Fibroblast of villous mesenchyme (primary cell): ENCODE data around the gene VARS1. TPM values are rescaled to one million over a fixed set of nuclear protein-coding genes. Genes with fewer than 3 reads are reported as not detected.

Experiments
- DNase-seq: peaks from one replicate; pipeline ENCODE4 v3.0.0-alpha.2; 2010; ENCODE audit warnings: low read depth
- H3K4me3 ChIP-seq: 2 replicates; pipeline ENCODE4 v1.5.1; 2011; ENCODE audit warnings: low read depth, mild to moderate bottlenecking, low read length
- total RNA-seq: library from RNA; depleted of rRNA; stranded (reverse); fragments of >200 nt; gene quantifications from 2 replicates; pipeline ENCODE4 v1.2.3, GENCODE V29; 2012
- TF ChIP-seq, protein P1 (sequence below): IDR thresholded peaks from 2 replicates; pipeline ENCODE4 v1.5.1; 2012; ENCODE audit warnings: low read depth, mild to moderate bottlenecking, low read length; ENCODE audit not compliant: insufficient read depth

The VARS1 gene
- total RNA-seq, 1 donor: 60.0 TPM

DNA sequence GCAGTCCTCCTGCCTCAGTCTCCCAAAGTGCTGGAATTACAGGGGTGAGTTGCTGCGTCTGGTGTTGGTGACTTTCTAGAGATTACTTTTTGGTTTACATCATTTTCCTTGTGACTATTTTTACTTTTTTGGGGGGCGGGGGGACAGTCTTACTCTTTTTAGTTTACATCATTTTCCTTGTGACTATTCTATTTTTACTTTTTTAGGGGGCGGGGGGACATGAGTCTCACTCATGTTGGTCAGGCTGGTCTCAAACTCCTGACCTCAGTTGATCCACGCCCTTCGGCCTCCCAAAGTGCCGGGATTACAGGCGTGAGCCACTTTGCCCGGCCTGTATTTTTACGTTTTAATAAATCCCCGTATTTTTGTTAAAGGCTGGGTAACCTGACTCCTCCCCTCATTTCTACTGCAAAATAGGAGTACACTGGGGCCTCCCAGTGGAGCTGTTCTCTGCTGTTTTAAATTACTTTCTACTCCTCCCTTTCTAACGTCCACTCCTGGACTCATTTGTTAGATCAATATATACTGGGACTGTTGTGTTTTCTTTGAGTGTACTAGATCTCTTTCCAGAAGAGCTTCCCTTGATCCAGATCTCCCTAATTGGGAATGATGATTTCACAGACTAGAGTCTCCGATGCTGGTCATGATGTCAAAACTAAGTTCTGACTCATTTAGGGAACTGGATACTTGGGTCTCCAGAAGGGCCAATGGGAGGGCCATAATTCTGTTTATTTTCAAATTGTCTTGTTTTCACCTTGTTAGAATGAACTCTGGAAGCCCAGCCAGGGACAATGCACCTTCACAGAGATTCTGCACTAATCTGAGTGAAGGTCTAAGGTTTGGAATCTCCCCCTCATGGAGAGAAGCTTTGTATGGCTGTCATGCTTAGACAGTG lies 41.2 kb upstream of the VARS1 start:
- DNase-seq: peak; percentile 57
- peak overlapping the region; percentile 99 for H3K4me3 ChIP-seq
- TF ChIP-seq, protein P1, sequence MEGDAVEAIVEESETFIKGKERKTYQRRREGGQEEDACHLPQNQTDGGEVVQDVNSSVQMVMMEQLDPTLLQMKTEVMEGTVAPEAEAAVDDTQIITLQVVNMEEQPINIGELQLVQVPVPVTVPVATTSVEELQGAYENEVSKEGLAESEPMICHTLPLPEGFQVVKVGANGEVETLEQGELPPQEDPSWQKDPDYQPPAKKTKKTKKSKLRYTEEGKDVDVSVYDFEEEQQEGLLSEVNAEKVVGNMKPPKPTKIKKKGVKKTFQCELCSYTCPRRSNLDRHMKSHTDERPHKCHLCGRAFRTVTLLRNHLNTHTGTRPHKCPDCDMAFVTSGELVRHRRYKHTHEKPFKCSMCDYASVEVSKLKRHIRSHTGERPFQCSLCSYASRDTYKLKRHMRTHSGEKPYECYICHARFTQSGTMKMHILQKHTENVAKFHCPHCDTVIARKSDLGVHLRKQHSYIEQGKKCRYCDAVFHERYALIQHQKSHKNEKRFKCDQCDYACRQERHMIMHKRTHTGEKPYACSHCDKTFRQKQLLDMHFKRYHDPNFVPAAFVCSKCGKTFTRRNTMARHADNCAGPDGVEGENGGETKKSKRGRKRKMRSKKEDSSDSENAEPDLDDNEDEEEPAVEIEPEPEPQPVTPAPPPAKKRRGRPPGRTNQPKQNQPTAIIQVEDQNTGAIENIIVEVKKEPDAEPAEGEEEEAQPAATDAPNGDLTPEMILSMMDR: no peak

DNA sequence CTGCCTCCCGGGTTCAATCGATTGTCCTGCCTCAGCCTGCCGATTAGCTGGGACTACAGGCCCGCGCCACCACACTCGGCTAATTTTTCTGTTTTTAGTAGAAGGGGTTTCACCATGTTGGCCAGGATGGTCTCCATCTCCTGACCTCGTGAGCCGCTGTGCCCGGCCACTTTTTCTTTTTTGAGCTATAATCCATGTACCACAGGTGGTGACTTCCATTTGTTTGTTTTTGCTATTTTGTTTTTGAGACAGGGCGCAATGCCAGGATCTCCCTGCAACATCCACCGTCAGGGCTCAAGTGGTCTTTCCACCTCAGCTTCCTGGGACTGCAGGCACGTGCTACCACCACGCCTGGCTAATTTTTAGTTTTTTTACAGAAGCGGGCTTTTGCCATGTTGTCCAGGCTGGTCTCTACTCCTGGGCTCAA lies 40.5 kb upstream of the VARS1 start:
- peak; percentile 37 for DNase-seq
- TF ChIP-seq, protein P1: no peak
- peak overlapping the region; percentile 99 for H3K4me3 ChIP-seq

GRCh38 chr6:31834367-31835250 lies 39.1 kb upstream of the VARS1 start:
- peak; percentile 89 for DNase-seq

DNA sequence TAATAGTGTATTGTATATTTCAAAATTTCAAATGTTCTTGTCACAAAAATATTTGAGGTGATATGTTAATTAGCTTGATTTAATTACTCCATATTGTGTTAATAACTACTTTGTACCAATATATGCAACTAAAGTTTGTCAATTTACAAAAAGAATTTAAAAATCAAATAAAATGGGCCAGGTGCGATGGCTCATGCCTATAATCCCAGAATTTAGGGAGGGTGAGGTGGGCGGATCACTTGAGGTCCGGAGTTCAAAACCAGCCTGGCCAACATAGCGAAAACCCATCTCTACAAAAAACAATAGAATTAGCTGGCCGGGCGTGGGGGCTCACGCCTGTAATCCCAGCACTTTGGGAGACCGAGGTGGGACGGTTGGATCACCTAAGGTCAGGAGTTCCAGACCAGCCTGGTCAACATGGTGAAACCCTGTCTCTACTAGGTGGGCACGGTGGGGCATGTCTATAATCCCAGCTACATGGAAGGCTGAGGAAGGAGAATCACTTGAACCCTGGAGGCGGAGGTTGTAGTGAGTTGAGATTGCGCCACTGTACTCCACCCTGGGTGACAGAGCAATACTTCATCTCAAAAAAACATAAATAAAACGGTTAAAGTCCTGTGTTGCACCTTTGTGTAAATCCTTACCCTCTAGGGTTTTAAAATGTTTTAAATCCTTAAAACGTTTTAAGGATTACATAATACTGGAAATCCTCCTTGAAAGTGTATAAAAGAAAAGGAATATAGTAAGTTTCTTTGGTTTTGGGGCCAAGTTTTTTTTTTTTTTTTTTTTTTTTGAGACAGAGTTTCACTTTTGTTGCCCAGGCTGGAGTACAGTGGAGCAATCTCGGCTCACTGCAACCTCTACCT lies 36.0 kb upstream of the VARS1 start:
- no peak overlapping the region for H3K4me3 ChIP-seq
- TF ChIP-seq, protein P1: no peak
- DNase-seq: no peak

More at GRCh38 chr6:31834367-31835250, 39.1 kb upstream of the VARS1 start:
- TF ChIP-seq, protein P1: no peak
- H3K4me3 ChIP-seq: peak overlapping the region; percentile 99

DNA sequence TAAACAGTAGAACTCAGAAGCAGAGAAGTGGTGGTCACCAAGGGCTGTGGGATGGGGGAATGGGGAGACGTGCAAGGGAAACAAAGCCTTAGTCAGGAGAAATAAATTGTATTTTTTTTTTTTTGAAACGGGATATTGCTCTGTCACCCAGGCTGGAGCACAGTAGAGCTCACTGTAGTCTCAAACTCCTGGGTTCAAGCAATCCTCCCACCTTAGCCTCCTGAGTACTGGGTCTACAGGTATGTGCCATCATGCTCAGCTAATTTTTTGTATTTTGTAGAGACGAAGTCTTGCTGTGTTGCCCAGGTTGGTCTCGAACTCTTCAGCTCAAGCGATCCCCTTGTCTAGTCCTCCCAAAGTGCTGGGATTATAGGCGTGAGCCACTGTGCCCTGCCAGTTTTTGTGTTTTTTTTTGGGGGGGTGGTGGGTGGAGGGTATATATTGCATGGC lies 35.4 kb upstream of the VARS1 start:
- peak overlapping the region; percentile 84 for H3K4me3 ChIP-seq
- TF ChIP-seq, protein P1: no peak
- DNase-seq: no peak

GRCh38 chr6:31829633-31830283 lies 34.2 kb upstream of the VARS1 start:
- DNase-seq: peak; percentile 72

More at GRCh38 chr6:31829633-31830283, 34.2 kb upstream of the VARS1 start:
- TF ChIP-seq, protein P1: peak; percentile 43
- H3K4me3 ChIP-seq: peak overlapping the region; percentile 84
